K562 (cell line): ENCODE data around the gene HFE. TPM values are rescaled to one million over a fixed set of nuclear protein-coding genes. Genes with fewer than 3 reads are reported as not detected.

Experiments used
- BCLAF1 ChIP-seq, 2 experiments: fragments of 450-650 bp in 1 of 2; IDR thresholded peaks; 2 replicates each; pipeline ENCODE4 v1.6.1; 2011 to 2017; ENCODE audit warnings: low read depth in 2 of 2, antibody characterized with exemption in 1 of 2, borderline replicate concordance in 1 of 2, low read length in 1 of 2, mild to moderate bottlenecking in 1 of 2, mixed read lengths in 1 of 2; ENCODE audit not compliant: control insufficient read depth in 1 of 2
- BRF1 ChIP-seq: IDR thresholded peaks from 3 replicates; pipeline ENCODE4 v1.6.1; 2011; ENCODE audit warnings: borderline replicate concordance, mild to moderate bottlenecking; ENCODE audit not compliant: insufficient read length; ENCODE audit errors: extremely low read depth
- CBX5 ChIP-seq: IDR thresholded peaks from 2 replicates; pipeline ENCODE4 v1.6.1; 2014; ENCODE audit warnings: low read depth, borderline replicate concordance
- CHD2 ChIP-seq: IDR thresholded peaks from 2 replicates; pipeline ENCODE4 v1.6.1; 2011; ENCODE audit warnings: low read depth, low read length
- GABPA ChIP-seq: fragments of 200-800 bp; sonication (Bioruptor generic); conservative IDR thresholded peaks from 2 replicates; pipeline ENCODE4 v1.6.1; 2016; ENCODE audit warnings: low read depth, missing genetic modification characterization, missing compliant biosample characterization
- JUN ChIP-seq, 2 experiments: sonication (generic) in 1 of 2; formaldehyde crosslinking in 1 of 2; IDR thresholded peaks; 2 replicates each; pipeline versions ENCODE4 v1.6.1 to v1.8.0; 2012 to 2022; ENCODE audit warnings: borderline replicate concordance in 2 of 2, mild to moderate bottlenecking in 2 of 2, improper control_type of control experiment in 1 of 2, low read depth in 1 of 2, low read length in 1 of 2, missing genetic modification reagents in 1 of 2
- KAT2B ChIP-seq: IDR thresholded peaks from one replicate; pipeline ENCODE4 v1.6.1; 2012; ENCODE audit warnings: low read depth, mild to moderate bottlenecking, control low read depth, inconsistent platforms, low read length, moderate library complexity
- KAT7 ChIP-seq: sonication (generic); formaldehyde crosslinking; IDR thresholded peaks from 2 replicates; pipeline ENCODE4 v1.8.0; 2022; ENCODE audit warnings: missing genetic modification reagents, mild to moderate bottlenecking, borderline replicate concordance
- KLF16 ChIP-seq: IDR thresholded peaks from 2 replicates; pipeline ENCODE4 v1.6.1; 2016; ENCODE audit warnings: antibody characterized with exemption
- MBD1 ChIP-seq: fragments of 250-450 bp; sonication (Bioruptor Pico); IDR thresholded peaks from 2 replicates; pipeline ENCODE4 v1.8.0; 2022; ENCODE audit warnings: inconsistent platforms
- POLR2AphosphoS2 ChIP-seq: IDR thresholded peaks from 2 replicates; pipeline ENCODE4 v1.6.1; 2012; ENCODE audit warnings: low read length, improper control_type of control experiment
- RAD21 ChIP-seq, 2 experiments: fragments of 250-450 bp in 1 of 2; fragments of 450-650 bp in 1 of 2; sonication (Bioruptor Pico) in 1 of 2; formaldehyde crosslinking in 1 of 2; IDR thresholded peaks in 1 of 2; conservative IDR thresholded peaks in 1 of 2; 2 replicates each; pipeline versions ENCODE4 v1.4.0 to v1.8.0; 2020 to 2022; ENCODE audit warnings: mild to moderate bottlenecking in 2 of 2, moderate library complexity in 1 of 2
- RB1 ChIP-seq: fragments of 450-650 bp; IDR thresholded peaks from 2 replicates; pipeline ENCODE4 v1.6.1; 2017; ENCODE audit warnings: low read depth, mild to moderate bottlenecking
- RBM17 ChIP-seq: fragments of 200-400 bp; formaldehyde crosslinking; IDR thresholded peaks from 2 replicates; pipeline ENCODE4 v1.6.1; 2017; ENCODE audit warnings: low read depth, mild to moderate bottlenecking, low read length, borderline replicate concordance
- SMAD3 ChIP-seq: fragments of 450-650 bp; formaldehyde crosslinking; conservative IDR thresholded peaks from 2 replicates; pipeline ENCODE4 v1.4.0; 2020; ENCODE audit warnings: mild to moderate bottlenecking
- TFAM ChIP-seq: fragments of 250-450 bp; sonication (Bioruptor Pico); conservative IDR thresholded peaks from 2 replicates; pipeline ENCODE4 v1.5.0; 2021; ENCODE audit warnings: mild to moderate bottlenecking, moderate library complexity
- VEZF1 ChIP-seq: fragments of 200-800 bp; sonication (Bioruptor generic); IDR thresholded peaks from 2 replicates; pipeline ENCODE4 v1.6.1; 2017; ENCODE audit warnings: missing genetic modification characterization, missing compliant biosample characterization
- WHSC1 ChIP-seq: IDR thresholded peaks from one replicate; pipeline ENCODE4 v1.6.1; 2012; ENCODE audit warnings: low read length, control low read depth, inconsistent platforms
- ZC3H8 ChIP-seq: fragments of 450-650 bp; IDR thresholded peaks from 2 replicates; pipeline ENCODE4 v1.6.1; 2017
- ZNF175 ChIP-seq: fragments of 200-800 bp; sonication (Bioruptor generic); IDR thresholded peaks from 2 replicates; pipeline ENCODE4 v1.6.1; 2016; ENCODE audit warnings: low read depth, mild to moderate bottlenecking, missing genetic modification characterization, missing compliant biosample characterization
- ZNF384 ChIP-seq: IDR thresholded peaks from 2 replicates; pipeline ENCODE4 v1.6.1; 2012; ENCODE audit warnings: low read depth, low read length, improper control_type of control experiment
- polyA plus RNA-seq, 8 experiments: library from polyadenylated mRNA; depleted of rRNA in 4 of 8; stranded (reverse) in 5 of 8; unstranded in 3 of 8; fragments of >200 nt; fragmentation: Nextera tagmentation in 2 of 8; fragmentation: Illumina TruSeq in 1 of 8; extraction: Ambion mirVana in 2 of 8; extraction: Trizol in 1 of 8; gene quantifications; 2 replicates each; pipeline versions ENCODE4 v1.2.1 to v1.2.3, GENCODE V29; 2011 to 2014; ENCODE audit warnings: inconsistent platforms in 1 of 8, missing spikeins in 1 of 8
- total RNA-seq, 7 experiments: library from RNA; depleted of rRNA in 6 of 7; stranded (reverse); fragments of >200 nt in 6 of 7; fragmentation: Illumina TruSeq in 2 of 7; extraction: Trizol in 2 of 7; gene quantifications; 2 replicates each; pipeline versions ENCODE4 v1.2.1 to v1.2.3, GENCODE V29; 2011 to 2021; ENCODE audit warnings: low replicate concordance in 1 of 7

Gene HFE
- total and polyA plus RNA-seq, 9 of the 15 experiments (the other 6 are each of a cell fraction or from before 2014, with no cell fraction given): 0.14 to 1.2 (median 0.76) TPM

- TF ChIP-seq RB1: no peak
- TF ChIP-seq KAT7 (CRISPR knock-in tag): no peak
- no peak for TF ChIP-seq KLF16
- TF ChIP-seq ZNF384: no peak
- no peak for TF ChIP-seq SMAD3
- TF ChIP-seq BRF1: no peak
- no peak for TF ChIP-seq POLR2AphosphoS2
- no peak for TF ChIP-seq MBD1
- TF ChIP-seq JUN (IDR thresholded peaks at IDR 0.05; ENCODE audit: borderline replicate concordance, low read depth, low read length): no peak
- TF ChIP-seq JUN (CRISPR knock-in tag; IDR thresholded peaks at IDR 0.05; ENCODE audit: borderline replicate concordance): 0 out of 2 replicates have a peak, but pooled peaks have one; percentile 22
- TF ChIP-seq RAD21 (CRISPR knock-in tag; conservative IDR thresholded peaks at IDR 0.05 in 1 of 2, IDR thresholded peaks at IDR 0.05 in 1 of 2): no peak; a peak in 1 of 4 replicates
- TF ChIP-seq BCLAF1 (IDR thresholded peaks at IDR 0.05; ENCODE audit: borderline replicate concordance in 1 of 2, control insufficient read depth in 1 of 2, low read depth in 2 of 2, low read length in 1 of 2): peak in 1 of 2 experiments; percentile 63; a peak in 1 of 4 replicates
- no peak for TF ChIP-seq CHD2
- no peak for TF ChIP-seq ZC3H8
- TF ChIP-seq ZNF175 (CRISPR knock-in tag): no peak
- TF ChIP-seq TFAM (CRISPR knock-in tag): no peak
- no peak for TF ChIP-seq WHSC1
- TF ChIP-seq CBX5: no peak
- TF ChIP-seq GABPA (tag): 0 out of 2 replicates have a peak, but pooled peaks have one; percentile 11
- no peak for TF ChIP-seq RBM17
- no peak for TF ChIP-seq KAT2B
- TF ChIP-seq VEZF1 (CRISPR knock-in tag): no peak
Measured at GRCh38 chr6:26124781-26125685, 37.8 kb downstream of the HFE start (continued).
